C4-2B (cell line): ENCODE data around the gene CHD5.

ENCODE experiments used
- ZFX ChIP-seq: fragments of 450-650 bp; IDR thresholded peaks from 2 replicates; pipeline ENCODE4 v1.6.1; 2017
- TF ChIP-seq, protein P1 (sequence below): fragments of 450-650 bp; conservative IDR thresholded peaks from 2 replicates; pipeline ENCODE4 v1.5.1; 2017; ENCODE audit warnings: mild to moderate bottlenecking

DNA sequence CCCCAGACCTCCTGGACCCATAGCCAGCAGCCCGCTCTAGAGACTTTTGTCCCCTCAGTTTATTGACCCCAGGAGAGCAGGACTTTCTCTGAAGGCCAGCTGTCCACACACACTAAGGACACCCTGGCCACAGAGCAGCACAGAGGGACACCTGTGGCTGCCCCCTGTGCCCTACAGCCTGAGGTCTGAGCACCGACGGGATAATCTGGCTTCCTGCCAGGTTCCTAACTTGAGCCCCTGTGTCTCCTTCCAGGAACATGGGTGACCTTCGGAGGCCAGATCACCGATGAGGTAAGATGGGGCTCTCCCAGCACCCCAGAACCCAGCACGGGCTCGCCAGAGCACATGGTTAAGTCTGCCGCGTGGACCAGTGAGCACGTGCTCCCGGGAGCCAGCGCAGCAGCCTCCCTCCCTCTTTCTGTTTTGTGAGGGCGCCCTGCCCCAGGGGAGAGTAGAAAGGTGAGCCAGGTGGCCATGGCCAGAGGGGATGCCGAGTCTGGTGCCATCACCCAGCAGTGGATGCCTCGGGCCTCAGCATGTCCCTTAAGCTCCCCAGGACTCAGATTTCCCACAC, 106.6 kb downstream of the CHD5 start:
- TF ChIP-seq, protein P1, sequence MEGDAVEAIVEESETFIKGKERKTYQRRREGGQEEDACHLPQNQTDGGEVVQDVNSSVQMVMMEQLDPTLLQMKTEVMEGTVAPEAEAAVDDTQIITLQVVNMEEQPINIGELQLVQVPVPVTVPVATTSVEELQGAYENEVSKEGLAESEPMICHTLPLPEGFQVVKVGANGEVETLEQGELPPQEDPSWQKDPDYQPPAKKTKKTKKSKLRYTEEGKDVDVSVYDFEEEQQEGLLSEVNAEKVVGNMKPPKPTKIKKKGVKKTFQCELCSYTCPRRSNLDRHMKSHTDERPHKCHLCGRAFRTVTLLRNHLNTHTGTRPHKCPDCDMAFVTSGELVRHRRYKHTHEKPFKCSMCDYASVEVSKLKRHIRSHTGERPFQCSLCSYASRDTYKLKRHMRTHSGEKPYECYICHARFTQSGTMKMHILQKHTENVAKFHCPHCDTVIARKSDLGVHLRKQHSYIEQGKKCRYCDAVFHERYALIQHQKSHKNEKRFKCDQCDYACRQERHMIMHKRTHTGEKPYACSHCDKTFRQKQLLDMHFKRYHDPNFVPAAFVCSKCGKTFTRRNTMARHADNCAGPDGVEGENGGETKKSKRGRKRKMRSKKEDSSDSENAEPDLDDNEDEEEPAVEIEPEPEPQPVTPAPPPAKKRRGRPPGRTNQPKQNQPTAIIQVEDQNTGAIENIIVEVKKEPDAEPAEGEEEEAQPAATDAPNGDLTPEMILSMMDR = no peak
- no peak for TF ChIP-seq ZFX
